Mammary epithelial cell (primary cell): Measurements from ENCODE around the gene TCP11L2.

Experiments
- EZH2 ChIP-seq: IDR thresholded peaks from 2 replicates; pipeline ENCODE4 v1.6.1; 2012; ENCODE audit warnings: low read length, inconsistent platforms, borderline replicate concordance
- TF ChIP-seq, protein P1 (sequence below), 2 donors: IDR thresholded peaks in 1 of 2; conservative IDR thresholded peaks in 1 of 2; 2 replicates each; pipeline ENCODE4 v1.5.1; 2011 to 2012; ENCODE audit warnings: inconsistent platforms in 2 of 2, low read length in 2 of 2, mild to moderate bottlenecking in 2 of 2, control low read depth in 1 of 2, low read depth in 1 of 2; ENCODE audit not compliant: insufficient read depth in 1 of 2; ENCODE audit errors: extremely low read depth in 1 of 2

DNA sequence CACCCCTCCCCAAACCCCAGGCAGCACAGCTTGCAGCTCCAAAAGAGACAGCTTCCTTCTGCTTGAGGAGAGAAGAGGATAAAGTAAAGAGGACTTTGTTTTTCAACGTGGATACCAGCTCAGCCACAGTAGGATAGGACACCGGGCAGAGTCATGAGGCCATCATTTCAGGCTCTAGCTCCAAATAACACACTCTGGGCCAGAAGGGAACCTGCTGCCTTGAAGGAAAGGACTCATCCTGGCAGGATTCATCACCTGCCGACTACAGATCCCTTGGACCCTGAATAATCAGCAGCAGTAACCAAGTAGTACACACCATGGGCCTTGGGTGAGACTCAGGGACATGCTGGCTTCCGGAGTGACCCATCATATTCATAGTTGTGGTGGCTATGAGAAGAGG lies 44.3 kb upstream of the TCP11L2 start:
- TF ChIP-seq EZH2, result no peak
- TF ChIP-seq, protein P1, sequence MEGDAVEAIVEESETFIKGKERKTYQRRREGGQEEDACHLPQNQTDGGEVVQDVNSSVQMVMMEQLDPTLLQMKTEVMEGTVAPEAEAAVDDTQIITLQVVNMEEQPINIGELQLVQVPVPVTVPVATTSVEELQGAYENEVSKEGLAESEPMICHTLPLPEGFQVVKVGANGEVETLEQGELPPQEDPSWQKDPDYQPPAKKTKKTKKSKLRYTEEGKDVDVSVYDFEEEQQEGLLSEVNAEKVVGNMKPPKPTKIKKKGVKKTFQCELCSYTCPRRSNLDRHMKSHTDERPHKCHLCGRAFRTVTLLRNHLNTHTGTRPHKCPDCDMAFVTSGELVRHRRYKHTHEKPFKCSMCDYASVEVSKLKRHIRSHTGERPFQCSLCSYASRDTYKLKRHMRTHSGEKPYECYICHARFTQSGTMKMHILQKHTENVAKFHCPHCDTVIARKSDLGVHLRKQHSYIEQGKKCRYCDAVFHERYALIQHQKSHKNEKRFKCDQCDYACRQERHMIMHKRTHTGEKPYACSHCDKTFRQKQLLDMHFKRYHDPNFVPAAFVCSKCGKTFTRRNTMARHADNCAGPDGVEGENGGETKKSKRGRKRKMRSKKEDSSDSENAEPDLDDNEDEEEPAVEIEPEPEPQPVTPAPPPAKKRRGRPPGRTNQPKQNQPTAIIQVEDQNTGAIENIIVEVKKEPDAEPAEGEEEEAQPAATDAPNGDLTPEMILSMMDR (conservative IDR thresholded peaks at IDR 0.05 in 1 of 2, IDR thresholded peaks at IDR 0.05 in 1 of 2; ENCODE audit: extremely low read depth in 1 of 2, insufficient read depth in 1 of 2, low read depth in 1 of 2, low read length in 2 of 2), result no peak
